Activated T-helper 17 cell treated with anti-CD3 and anti-CD28 coated beads, Interleukin-2, amount 50 U/mL, for 72 hours (primary cell): ENCODE results near the gene PGAP1. TPM values are rescaled to one million over a fixed set of nuclear protein-coding genes. Genes with fewer than 3 reads are reported as not detected.

Experiments used
- ATAC-seq: fragments of 150-1000 bp; cut with Tn5 transposase; replicated peaks from 2 replicates; pipeline ENCODE4 v1.10.0; 2021; ENCODE audit warnings: mild to moderate bottlenecking, moderate library complexity
- H3K27ac Mint-ChIP-seq: one replicate; pipeline ENCODE4 v1.8.0; 2022; ENCODE audit warnings: mixed read lengths
- H3K27me3 Mint-ChIP-seq: one replicate; pipeline ENCODE4 v1.8.0; 2022; ENCODE audit warnings: mixed read lengths
- H3K36me3 Mint-ChIP-seq: one replicate; pipeline ENCODE4 v1.8.0; 2022; ENCODE audit warnings: low read depth, mild to moderate bottlenecking, mixed read lengths
- H3K4me1 Mint-ChIP-seq: one replicate; pipeline ENCODE4 v1.8.0; 2022; ENCODE audit warnings: mixed read lengths
- H3K4me3 Mint-ChIP-seq: one replicate; pipeline ENCODE4 v1.8.0; 2022; ENCODE audit warnings: mild to moderate bottlenecking, mixed read lengths
- H3K9me3 Mint-ChIP-seq: one replicate; pipeline ENCODE4 v1.8.0; 2022; ENCODE audit warnings: mixed read lengths
- total RNA-seq, 2 donors: library from RNA; stranded (reverse); gene quantifications; one replicate each; pipeline ENCODE4 v1.2.3, GENCODE V29; 2022

The PGAP1 gene
- 10 to 100 TPM; 41.6 to 44.8 TPM for total RNA-seq

- Mint-ChIP-seq H3K4me3 (peak within 1 kb of the TSS; percentile 98), H3K4me1 (peaks cover 23% of the 10 kb centered on the region), H3K36me3 (peaks cover 25% of the 10 kb centered on the region), H3K27ac (peak within 1 kb of the TSS; percentile 99), H3K9me3 (no peaks in the 10 kb centered on the region), H3K27me3 (no peaks in the 10 kb centered on the region)
- ATAC-seq, result peak; percentile 84
Observed at GRCh38 chr2:196926562-196927375, at the start of gene PGAP1. TSS of gene PGAP1 (minus strand) at chr2:196926707. CDS start at chr2:196926616, 91 bp downstream.

- H3K9me3 Mint-ChIP-seq, result no peaks in the 10 kb centered on the region
- H3K36me3 Mint-ChIP-seq, result no peaks in the 10 kb centered on the region
- no peaks in the 10 kb centered on the region for H3K27me3 Mint-ChIP-seq
- no peak overlapping the region for H3K27ac Mint-ChIP-seq
- peaks cover 10% of the 10 kb centered on the region for H3K4me1 Mint-ChIP-seq
- no peak overlapping the region for H3K4me3 Mint-ChIP-seq
- peak; percentile 43 for ATAC-seq
Observed at GRCh38 chr2:196974970-196975369, 48.5 kb upstream of the PGAP1 start.

DNA sequence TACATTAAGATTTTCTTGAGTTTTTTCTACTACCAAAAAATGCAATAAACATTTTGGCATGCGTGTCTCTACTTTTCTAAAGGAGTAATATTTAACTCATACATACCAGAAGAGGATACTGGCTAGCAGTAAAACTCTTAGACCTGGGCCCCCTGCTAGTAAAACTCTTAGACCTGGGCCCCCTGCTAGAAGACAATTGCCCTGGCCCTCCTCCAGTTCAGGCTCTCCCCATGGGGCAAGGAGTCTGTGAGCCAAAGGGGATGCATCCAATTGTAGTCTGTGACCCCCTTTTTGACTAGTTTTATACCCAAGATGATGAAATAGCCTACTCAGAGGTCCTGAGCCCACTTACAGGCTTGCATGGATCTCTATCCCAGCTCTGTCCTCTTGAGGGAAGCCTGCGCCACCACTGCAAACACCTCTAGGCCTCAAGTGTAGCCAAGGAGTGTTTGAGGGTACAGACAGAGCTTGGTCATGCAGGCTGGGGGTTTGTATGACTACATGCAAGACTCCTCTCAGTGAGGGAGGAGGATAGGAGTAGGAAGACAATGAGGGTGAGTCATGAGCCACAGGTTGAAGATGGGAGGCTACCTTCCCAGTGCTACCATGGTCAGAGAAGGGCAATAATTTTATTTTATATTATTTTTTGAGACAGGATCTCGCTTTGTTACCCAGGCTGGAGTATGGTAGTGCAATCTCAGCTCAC lies 45.2 kb upstream of the PGAP1 start:
- ATAC-seq, result peak; percentile 83
- Mint-ChIP-seq H3K9me3 (peaks cover 4% of the 10 kb centered on the region), H3K36me3 (no peaks in the 10 kb centered on the region), H3K4me1 (peaks cover 5% of the 10 kb centered on the region), H3K4me3 (no peak overlapping the region), H3K27me3 (no peaks in the 10 kb centered on the region), H3K27ac (peak overlapping the region; percentile 21)

DNA sequence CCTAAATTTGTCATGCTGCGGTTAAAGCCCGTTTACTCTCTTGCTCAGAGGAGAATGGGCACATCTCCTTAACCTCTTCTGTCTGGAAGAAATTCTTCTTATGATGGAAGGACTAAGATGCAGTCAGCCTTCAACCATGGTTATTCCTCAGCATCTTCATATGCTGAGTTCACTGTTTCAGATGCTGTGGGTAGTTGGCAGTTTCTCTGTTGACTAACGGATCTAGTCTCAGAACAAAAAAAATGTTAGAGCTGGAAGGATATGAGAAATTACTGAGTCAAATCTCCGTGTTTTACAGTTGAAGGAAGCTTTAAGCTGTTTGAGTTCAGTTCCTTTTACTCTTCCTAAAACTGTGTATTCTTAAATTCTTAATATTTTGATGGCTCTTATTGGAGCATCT lies 43.6 kb upstream of the PGAP1 start:
- Mint-ChIP-seq H3K36me3 (no peaks in the 10 kb centered on the region), H3K27me3 (no peaks in the 10 kb centered on the region), H3K4me3 (no peak overlapping the region), H3K4me1 (peaks cover 5% of the 10 kb centered on the region), H3K27ac (peak overlapping the region; percentile 20), H3K9me3 (peaks cover 4% of the 10 kb centered on the region)
- peak; percentile 84 for ATAC-seq

- Mint-ChIP-seq H3K4me3 (no peak overlapping the region), H3K4me1 (peaks cover 9% of the 10 kb centered on the region), H3K27ac (no peak overlapping the region), H3K9me3 (peaks cover 4% of the 10 kb centered on the region), H3K27me3 (no peaks in the 10 kb centered on the region), H3K36me3 (no peaks in the 10 kb centered on the region)
- ATAC-seq, result no peak
Observed at GRCh38 chr2:196968516-196968915, 42.0 kb upstream of the PGAP1 start.

GRCh38 chr2:196967775-196968174 lies 41.3 kb upstream of the PGAP1 start:
- peaks cover 14% of the 10 kb centered on the region for H3K4me1 Mint-ChIP-seq

DNA sequence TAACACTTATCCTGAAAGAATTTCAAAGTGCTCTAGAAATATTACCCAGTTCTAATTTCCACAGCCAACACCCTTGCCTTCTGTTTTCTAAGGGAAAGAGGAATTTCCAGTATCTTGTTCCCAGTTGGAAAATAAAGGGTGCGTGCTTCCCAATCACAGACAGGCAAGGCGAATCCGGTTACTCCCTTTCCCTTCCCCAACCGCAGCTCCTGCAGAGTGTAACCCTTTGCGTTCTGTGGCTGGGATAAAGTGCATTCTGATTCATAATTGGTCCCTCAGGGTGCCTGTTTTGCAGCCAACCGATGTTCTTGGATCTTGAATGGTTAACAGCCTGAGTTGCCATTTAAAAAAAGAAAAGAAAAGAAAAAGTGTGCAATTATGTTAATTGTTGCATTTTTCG lies 40.6 kb upstream of the PGAP1 start:
- Mint-ChIP-seq H3K27me3 (no peaks in the 10 kb centered on the region), H3K27ac (peak overlapping the region; percentile 7), H3K4me3 (no peak overlapping the region), H3K36me3 (no peaks in the 10 kb centered on the region), H3K4me1 (peaks cover 20% of the 10 kb centered on the region), H3K9me3 (peaks cover 4% of the 10 kb centered on the region)
- no peak for ATAC-seq

More at GRCh38 chr2:196967775-196968174, 41.3 kb upstream of the PGAP1 start:
- H3K27me3 Mint-ChIP-seq, result no peaks in the 10 kb centered on the region
- no peaks in the 10 kb centered on the region for H3K36me3 Mint-ChIP-seq
- no peak overlapping the region for H3K4me3 Mint-ChIP-seq
- H3K9me3 Mint-ChIP-seq, result peaks cover 4% of the 10 kb centered on the region
- H3K27ac Mint-ChIP-seq, result no peak overlapping the region
- no peak for ATAC-seq

- no peak overlapping the region for H3K27ac Mint-ChIP-seq
- ATAC-seq, result no peak
- no peaks in the 10 kb centered on the region for H3K36me3 Mint-ChIP-seq
- peaks cover 4% of the 10 kb centered on the region for H3K9me3 Mint-ChIP-seq
- no peak overlapping the region for H3K4me3 Mint-ChIP-seq
- H3K27me3 Mint-ChIP-seq, result no peaks in the 10 kb centered on the region
- H3K4me1 Mint-ChIP-seq, result peaks cover 26% of the 10 kb centered on the region
Observed at GRCh38 chr2:196966061-196966460, 39.6 kb upstream of the PGAP1 start.

GRCh38 chr2:196965651-196966050 lies 39.1 kb upstream of the PGAP1 start:
- H3K36me3 Mint-ChIP-seq, result no peaks in the 10 kb centered on the region
- H3K9me3 Mint-ChIP-seq, result peaks cover 4% of the 10 kb centered on the region
- peaks cover 27% of the 10 kb centered on the region for H3K4me1 Mint-ChIP-seq
- H3K4me3 Mint-ChIP-seq, result no peak overlapping the region
- H3K27me3 Mint-ChIP-seq, result no peaks in the 10 kb centered on the region
- H3K27ac Mint-ChIP-seq, result no peak overlapping the region
- ATAC-seq, result no peak

DNA sequence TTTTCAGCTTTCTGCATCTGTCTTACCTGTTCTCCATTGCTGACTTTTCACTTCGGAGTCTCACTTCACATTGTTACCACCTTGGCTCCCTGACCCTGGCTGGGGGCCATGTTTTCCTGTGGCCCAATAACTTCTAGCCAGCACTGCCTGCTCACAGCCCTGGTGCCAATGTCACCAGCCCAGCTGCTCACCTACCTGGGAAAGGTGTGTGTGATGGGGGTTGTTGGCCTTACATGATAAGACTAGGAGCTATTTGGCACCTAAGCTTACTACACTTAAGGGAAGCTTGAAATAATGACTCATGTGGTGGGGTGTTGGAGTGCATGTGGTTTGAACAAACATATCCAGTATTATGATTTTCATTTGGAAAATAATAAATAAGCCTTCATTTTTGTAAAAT lies 37.5 kb upstream of the PGAP1 start:
- Mint-ChIP-seq H3K36me3 (no peaks in the 10 kb centered on the region), H3K4me3 (no peak overlapping the region), H3K27ac (peak overlapping the region; percentile 45), H3K27me3 (no peaks in the 10 kb centered on the region), H3K4me1 (peaks cover 27% of the 10 kb centered on the region), H3K9me3 (peaks cover 4% of the 10 kb centered on the region)
- no peak for ATAC-seq

- ATAC-seq, result peak; percentile 58
- Mint-ChIP-seq H3K4me3 (peak overlapping the region; percentile 52), H3K36me3 (no peaks in the 10 kb centered on the region), H3K27ac (peak overlapping the region; percentile 85), H3K9me3 (peaks cover 4% of the 10 kb centered on the region), H3K27me3 (no peaks in the 10 kb centered on the region), H3K4me1 (peaks cover 32% of the 10 kb centered on the region)
Observed at GRCh38 chr2:196963043-196963442, 36.5 kb upstream of the PGAP1 start.

DNA sequence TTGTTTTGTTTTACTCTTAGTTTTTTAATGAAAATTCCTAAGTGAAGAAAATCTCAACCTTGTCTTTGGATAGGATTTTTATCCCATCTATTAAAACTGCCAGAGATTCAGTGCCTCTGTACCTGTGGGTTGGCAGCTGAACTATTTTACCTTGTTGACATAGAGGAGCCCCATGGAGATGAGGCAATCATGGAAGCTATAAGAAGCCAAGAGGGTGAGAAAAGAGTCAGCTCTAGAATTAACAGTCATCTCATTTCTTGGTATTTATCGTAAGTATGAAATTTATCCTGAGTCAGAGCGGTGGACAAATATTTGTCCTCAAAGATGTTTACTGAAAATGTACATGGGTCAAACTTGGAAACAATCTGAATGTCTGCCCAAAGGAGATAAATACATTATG lies 35.8 kb upstream of the PGAP1 start:
- Mint-ChIP-seq H3K4me1 (peaks cover 32% of the 10 kb centered on the region), H3K9me3 (no peaks in the 10 kb centered on the region), H3K27me3 (no peaks in the 10 kb centered on the region), H3K4me3 (peak overlapping the region; percentile 52), H3K36me3 (no peaks in the 10 kb centered on the region), H3K27ac (peak overlapping the region; percentile 85)
- ATAC-seq, result peak; percentile 78

DNA sequence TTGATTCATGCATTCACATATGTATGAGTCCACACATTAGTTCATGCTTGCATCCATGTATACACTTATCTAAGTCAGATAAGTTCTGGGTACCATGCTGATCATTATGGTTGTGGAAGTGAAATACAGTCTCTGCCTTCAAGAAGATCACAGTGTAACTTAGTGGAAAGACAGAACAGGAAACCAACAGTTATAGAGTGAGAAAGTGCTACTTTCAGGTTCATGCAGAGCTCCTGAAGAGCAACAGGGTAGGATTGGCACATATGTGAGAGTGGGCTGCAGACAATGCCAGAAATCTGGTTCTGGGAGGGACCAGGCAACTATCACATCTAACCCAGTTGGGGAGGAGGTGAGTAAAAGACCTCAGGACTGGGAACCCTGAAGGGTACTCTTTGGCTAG lies 35.4 kb upstream of the PGAP1 start:
- H3K4me3 Mint-ChIP-seq, result peak overlapping the region; percentile 52

GRCh38 chr2:196959734-196960338 lies 33.3 kb upstream of the PGAP1 start:
- Mint-ChIP-seq H3K4me1 (peaks cover 32% of the 10 kb centered on the region), H3K27ac (no peak overlapping the region), H3K4me3 (no peak overlapping the region), H3K27me3 (no peaks in the 10 kb centered on the region), H3K9me3 (no peaks in the 10 kb centered on the region), H3K36me3 (no peaks in the 10 kb centered on the region)
- ATAC-seq, result no peak

More for the DNA sequence above, 35.4 kb upstream of the PGAP1 start:
- Mint-ChIP-seq H3K9me3 (no peaks in the 10 kb centered on the region), H3K36me3 (no peaks in the 10 kb centered on the region), H3K4me1 (peaks cover 32% of the 10 kb centered on the region), H3K27me3 (no peaks in the 10 kb centered on the region), H3K27ac (peak overlapping the region; percentile 85)
- peak; percentile 84 for ATAC-seq
